HEK293 (cell line): ENCODE results near the gene MYBPC3.

Source experiments
- CTCF ChIA-PET: fragments of 350-600 bp; formaldehyde crosslinking; extraction: SDS; loops from one replicate; lab custom pipeline; 2021; ENCODE audit warnings: antibody characterized with exemption; lab: Yijun Ruan, JAX
- POLR2A ChIA-PET: fragments of 300-600 bp; formaldehyde crosslinking; extraction: SDS; loops from one replicate; lab custom pipeline; 2020; ENCODE audit warnings: antibody characterized with exemption, inconsistent platforms; lab: Yijun Ruan, JAX
- H3K27ac ChIP-seq: fragments of 200-500 bp; sonication (Bioruptor generic); 2 replicates; pipeline ENCODE4 v1.5.1; 2014; ENCODE audit warnings: low read depth, low read length, control low read depth, inconsistent platforms; ENCODE audit errors: extremely low read depth
- H3K36me3 ChIP-seq, 2 experiments: fragments of 200-500 bp in 1 of 2; sonication (Bioruptor generic) in 1 of 2; 1 replicate in 1 of 2; 2 replicates in 1 of 2; pipeline ENCODE4 v1.5.1; 2014 to 2017; ENCODE audit warnings: inconsistent platforms in 2 of 2, low read length in 2 of 2; ENCODE audit not compliant: control insufficient read depth in 2 of 2, insufficient read depth in 1 of 2
- H3K4me1 ChIP-seq: fragments of 200-500 bp; sonication (Bioruptor generic); 2 replicates; pipeline ENCODE4 v1.5.1; 2014; ENCODE audit warnings: mild to moderate bottlenecking, low read length, inconsistent platforms; ENCODE audit not compliant: control insufficient read depth, insufficient read depth
- H3K4me3 ChIP-seq: 2 replicates; pipeline ENCODE4 v1.5.1; 2011; ENCODE audit warnings: low read depth, mild to moderate bottlenecking, control low read depth, low read length, moderate library complexity
- H3K9me3 ChIP-seq: fragments of 200-500 bp; sonication (Bioruptor generic); 2 replicates; pipeline ENCODE4 v1.5.1; 2014; ENCODE audit warnings: low read depth, low read length, inconsistent platforms; ENCODE audit not compliant: control insufficient read depth, insufficient read depth
- SP2 ChIP-seq: fragments of 450-650 bp; formaldehyde crosslinking; IDR thresholded peaks from 2 replicates; pipeline ENCODE4 v1.5.1; 2016; ENCODE audit warnings: missing biosample characterization, missing genetic modification characterization
- ZBTB26 ChIP-seq: fragments of 450-650 bp; formaldehyde crosslinking; optimal IDR thresholded peaks from 2 replicates; pipeline ENCODE3; 2016; ENCODE audit warnings: missing biosample characterization, mild to moderate bottlenecking, missing genetic modification characterization
- ZBTB8A ChIP-seq: fragments of 450-650 bp; formaldehyde crosslinking; IDR thresholded peaks from 2 replicates; pipeline ENCODE4 v1.5.1; 2016; ENCODE audit warnings: missing biosample characterization, missing genetic modification characterization
- ZFP37 ChIP-seq: fragments of 450-650 bp; formaldehyde crosslinking; IDR thresholded peaks from 2 replicates; pipeline ENCODE4 v1.5.1; 2016; ENCODE audit warnings: missing biosample characterization, missing genetic modification characterization
- ZNF26 ChIP-seq: fragments of 450-650 bp; formaldehyde crosslinking; IDR thresholded peaks from 2 replicates; pipeline ENCODE4 v1.5.1; 2016; ENCODE audit warnings: missing biosample characterization, missing genetic modification characterization
- ZNF266 ChIP-seq: fragments of 450-650 bp; formaldehyde crosslinking; IDR thresholded peaks from 2 replicates; pipeline ENCODE4 v1.5.1; 2016; ENCODE audit warnings: missing biosample characterization, missing genetic modification characterization, low read depth
- ZNF280D ChIP-seq: fragments of 450-650 bp; formaldehyde crosslinking; IDR thresholded peaks from 2 replicates; pipeline ENCODE4 v1.5.1; 2016; ENCODE audit warnings: missing biosample characterization, missing genetic modification characterization
- ZNF513 ChIP-seq: fragments of 450-650 bp; IDR thresholded peaks from 2 replicates; pipeline ENCODE4 v1.5.1; 2018; ENCODE audit warnings: missing biosample characterization, missing genetic modification characterization
- ZNF518A ChIP-seq: fragments of 450-650 bp; formaldehyde crosslinking; conservative IDR thresholded peaks from 2 replicates; pipeline ENCODE4 v1.5.1; 2016; ENCODE audit warnings: low read depth, missing biosample characterization, missing genetic modification characterization
- ZNF645 ChIP-seq: fragments of 450-650 bp; formaldehyde crosslinking; IDR thresholded peaks from 2 replicates; pipeline ENCODE4; 2016; ENCODE audit warnings: missing biosample characterization, missing genetic modification characterization
- ZSCAN16 ChIP-seq: fragments of 450-650 bp; formaldehyde crosslinking; IDR thresholded peaks from 2 replicates; pipeline ENCODE4 v1.5.1; 2016; ENCODE audit warnings: missing biosample characterization, missing genetic modification characterization

The MYBPC3 gene

GRCh38 chr11:47345890-47346563, 6.5 kb downstream of the MYBPC3 start:
- POLR2A ChIA-PET = interaction anchor here (0.6 kb wide), 1 partner anchor 496 kb away, joined by 9 read pairs; no protein-coding TSS in a partner anchor

GRCh38 chr11:47342854-47343253, 9.6 kb downstream of the MYBPC3 start:
- ChIA-PET POLR2A (interaction anchor here (0.6 kb wide), 1 partner anchor 642 kb away, joined by 3 read pairs; the partner anchor contains the start of genes ARHGAP1 and ZNF408), CTCF (interaction anchor here (0.6 to 2.0 kb wide), 2 partner anchors 12 kb away, joined by 3 to 6 read pairs; no protein-coding TSS in a partner anchor)
- Histone ChIP-seq H3K4me3 (no peak overlapping the region), H3K27ac (no peak overlapping the region), H3K36me3 (no peaks in the 10 kb centered on the region), H3K9me3 (no peaks in the 10 kb centered on the region), H3K4me1 (no peaks in the 10 kb centered on the region)
- TF ChIP-seq ZNF266 (tag by site-specific recombination) (no peak), ZNF518A (tag by site-specific recombination) (no peak), ZBTB26 (tag by site-specific recombination) (no peak), SP2 (no peak), ZFP37 (tag by site-specific recombination) (no peak)

More at GRCh38 chr11:47345890-47346563, 6.5 kb downstream of the MYBPC3 start:
- H3K9me3 ChIP-seq = no peaks in the 10 kb centered on the region
- no peaks in the 10 kb centered on the region for H3K36me3 ChIP-seq
- no peak overlapping the region for H3K4me3 ChIP-seq
- CTCF ChIA-PET = interaction anchor here (0.6 to 1.5 kb wide), 3 partner anchors 9 to 94 kb away, joined by 3 to 6 read pairs (median 4); no protein-coding TSS in a partner anchor
- no peak for TF ChIP-seq ZNF645 (tag by site-specific recombination)
- no peak for TF ChIP-seq ZSCAN16 (tag by site-specific recombination)
- TF ChIP-seq ZBTB8A (tag by site-specific recombination) = no peak
- no peak for TF ChIP-seq ZNF280D (tag by site-specific recombination)
- no peak for TF ChIP-seq ZNF26 (tag by site-specific recombination)
- no peak for TF ChIP-seq ZNF513 (tag by site-specific recombination)
- H3K27ac ChIP-seq = no peak overlapping the region
- no peaks in the 10 kb centered on the region for H3K4me1 ChIP-seq
